ENCODE data around the gene ZBTB2.
A peak's percentile ranks its signal among the peaks of the same experiment; 100 is the strongest.
"Not testable (repeated sequence)": the region's sequence is repeated elsewhere in the genome, so short reads cannot be mapped to it uniquely, and the experiment has no call there.

Gene ZBTB2

DNA sequence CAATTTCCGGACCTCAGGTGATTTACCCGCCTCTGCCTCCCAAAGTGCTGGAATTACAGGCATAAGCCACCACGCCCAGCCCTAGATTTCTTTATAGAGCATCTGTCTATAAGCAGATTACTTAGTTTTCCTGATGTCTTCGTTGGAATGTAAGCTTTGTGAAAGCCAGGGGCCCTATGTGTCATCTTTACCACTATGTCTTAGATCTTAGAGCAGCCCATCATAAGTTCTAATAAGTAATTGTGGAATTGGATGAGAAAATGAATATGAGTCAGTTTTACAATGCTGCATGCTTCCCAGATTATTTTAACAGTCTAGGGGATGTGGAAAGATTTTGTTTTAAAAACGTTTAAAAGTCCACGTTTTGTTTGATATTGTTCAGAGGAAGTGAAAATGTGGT, 9.1 kb upstream of the ZBTB2 start:
- DNase-seq, result no peak

DNA sequence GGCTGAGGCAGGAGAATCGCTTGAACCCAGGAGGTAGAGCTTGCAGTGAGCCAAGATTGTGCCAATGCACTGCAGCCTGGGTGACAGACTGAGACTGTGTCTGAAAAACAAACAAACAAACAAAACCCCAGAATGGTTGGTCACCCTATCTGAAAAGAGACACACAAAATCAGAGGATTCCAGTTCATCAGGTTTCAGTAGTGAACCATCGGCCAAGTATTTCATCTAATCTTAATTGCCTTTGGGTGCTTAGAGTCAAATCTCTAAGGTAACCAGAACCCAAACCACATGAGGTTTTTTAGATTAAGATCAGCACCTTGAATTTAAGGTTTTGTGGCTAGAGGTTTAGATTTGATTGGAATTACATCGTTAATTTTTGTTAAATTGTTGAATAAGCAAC, 8.3 kb upstream of the ZBTB2 start:
- DNase-seq, result no peak

DNA sequence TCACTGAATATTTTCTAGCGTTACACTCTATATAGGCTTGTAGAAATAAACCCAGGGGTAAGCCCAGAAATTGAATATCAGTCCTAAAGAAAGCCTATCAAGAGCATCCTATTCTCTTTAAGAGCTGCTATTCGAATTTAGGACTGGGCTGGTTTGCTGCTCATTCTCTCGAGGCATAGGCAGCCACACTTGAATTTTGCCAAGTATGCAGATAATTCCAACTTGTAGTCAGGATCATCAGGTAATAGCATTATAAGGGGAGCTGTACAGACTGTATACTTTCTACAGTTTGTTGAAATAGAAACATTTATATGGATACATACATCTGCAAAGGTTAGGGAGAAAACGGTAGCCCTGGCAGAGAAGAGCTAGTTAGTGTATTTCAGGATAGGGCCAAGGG, 2.1 kb upstream of the ZBTB2 start:
- DNase-seq, result no peak

DNA sequence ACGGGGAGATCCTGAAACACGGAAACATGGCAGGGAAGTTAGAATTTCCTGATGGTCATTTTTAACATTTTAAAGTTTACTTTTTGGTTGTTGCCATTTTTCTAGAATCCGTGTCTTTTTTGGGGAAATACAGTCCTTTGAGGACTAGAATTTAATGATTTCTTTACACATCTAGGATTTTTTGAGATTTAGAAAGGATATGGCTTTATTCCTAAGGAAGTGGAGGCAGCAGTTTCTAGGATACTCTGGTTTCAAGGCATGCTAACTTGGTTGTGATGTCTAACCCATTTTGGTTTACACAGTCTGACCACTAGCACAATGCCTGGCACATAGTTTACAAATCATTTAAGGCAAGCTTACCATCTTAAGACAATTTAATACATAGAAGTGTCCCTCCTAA, 1.1 kb upstream of the ZBTB2 start:
- no peak for DNase-seq

DNA sequence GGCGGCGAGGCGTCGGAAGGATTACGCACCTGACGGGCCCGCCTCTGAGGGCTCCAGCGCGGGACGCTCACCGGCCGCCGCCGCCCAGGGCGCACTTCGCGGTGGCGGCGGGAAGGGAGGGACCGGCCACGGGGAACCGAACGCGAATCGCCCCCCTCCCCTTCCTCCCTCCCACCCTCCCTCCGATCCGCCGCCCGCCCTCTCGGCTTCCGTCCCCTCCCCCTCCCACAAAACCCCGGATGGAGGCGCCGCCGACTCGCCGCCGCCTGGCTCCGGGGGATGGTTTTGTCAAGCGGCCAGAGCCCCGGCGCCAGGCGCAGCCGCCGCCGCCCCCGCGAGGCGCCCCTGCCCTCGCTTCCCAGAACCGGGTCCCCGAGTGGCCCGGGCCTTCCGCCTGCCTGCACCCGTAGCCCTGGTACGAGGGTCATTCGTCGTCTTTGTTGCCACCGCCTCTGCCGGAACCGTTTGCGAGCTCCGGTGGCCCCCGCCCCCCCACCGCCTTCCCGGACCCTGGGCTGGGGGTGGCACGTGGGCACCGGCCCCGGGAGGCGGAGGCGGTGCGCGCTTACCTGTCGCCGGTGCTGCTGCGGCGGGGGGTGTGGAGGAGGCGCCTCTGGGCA, 398 bp downstream of the ZBTB2 start:
- no peak for DNase-seq

DNA sequence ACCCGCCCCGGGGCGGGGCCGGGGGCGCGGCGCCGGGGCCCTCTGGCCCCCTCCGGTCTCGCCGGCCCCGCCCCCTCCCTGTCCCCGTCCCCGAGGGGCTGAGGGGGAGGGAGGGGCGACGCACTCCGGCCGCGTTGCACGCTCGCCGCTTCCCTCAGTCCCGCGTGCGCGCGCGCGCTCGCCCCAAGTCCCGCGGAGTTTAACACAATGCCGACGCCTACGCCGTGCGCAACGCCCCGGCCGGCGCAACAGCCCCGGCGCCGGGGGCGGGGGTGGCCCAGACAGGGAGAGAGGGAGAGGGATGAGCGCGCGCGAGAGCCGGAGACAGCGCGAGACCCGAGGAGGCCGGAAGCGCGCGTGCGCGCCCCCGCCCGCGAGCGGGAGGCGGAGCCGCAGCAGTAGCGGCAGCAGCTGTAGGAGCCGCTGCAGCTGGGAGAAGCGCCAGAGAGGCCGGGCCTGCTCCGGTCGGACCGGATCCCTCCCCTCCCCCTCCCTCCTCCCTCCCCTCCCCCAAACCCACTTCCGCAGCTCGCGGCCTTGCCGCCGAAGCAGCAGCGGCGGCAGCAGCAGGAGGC, 996 bp downstream of the ZBTB2 start:
- DNase-seq, result peak; percentile 98

DNA sequence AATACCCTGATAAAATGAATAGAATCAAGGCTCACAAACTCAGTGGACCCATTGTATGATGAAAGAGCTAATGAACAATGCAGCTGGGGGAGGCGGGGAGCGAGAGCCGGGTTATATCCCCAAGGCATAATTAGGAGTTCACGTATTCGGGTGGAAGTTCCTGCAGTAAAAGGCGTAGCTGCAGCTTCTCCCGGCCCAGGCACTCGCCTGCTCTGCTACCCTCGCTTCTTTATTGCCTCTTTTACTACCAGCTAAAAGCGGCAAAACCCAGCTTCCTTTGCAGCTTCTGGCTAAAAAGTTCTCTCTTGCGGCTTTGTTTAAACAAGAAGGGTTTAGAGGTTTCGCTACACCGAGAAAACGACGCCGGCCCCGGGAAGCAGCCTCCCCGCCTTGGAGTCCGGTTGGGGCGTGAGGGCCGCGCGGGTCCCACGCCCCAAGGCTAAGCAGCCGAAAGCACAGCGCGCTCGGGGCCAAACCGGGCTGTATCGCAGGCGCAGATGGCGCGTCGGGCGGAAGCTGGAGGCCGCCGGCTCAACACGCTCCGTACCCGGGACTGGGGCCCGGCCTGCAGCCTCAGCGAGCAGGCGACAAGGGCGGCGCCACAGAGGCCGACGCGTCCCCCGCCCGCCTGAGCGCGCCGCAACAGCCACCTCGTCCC, 1.6 kb downstream of the ZBTB2 start:
- peak; percentile 43 for DNase-seq

DNA sequence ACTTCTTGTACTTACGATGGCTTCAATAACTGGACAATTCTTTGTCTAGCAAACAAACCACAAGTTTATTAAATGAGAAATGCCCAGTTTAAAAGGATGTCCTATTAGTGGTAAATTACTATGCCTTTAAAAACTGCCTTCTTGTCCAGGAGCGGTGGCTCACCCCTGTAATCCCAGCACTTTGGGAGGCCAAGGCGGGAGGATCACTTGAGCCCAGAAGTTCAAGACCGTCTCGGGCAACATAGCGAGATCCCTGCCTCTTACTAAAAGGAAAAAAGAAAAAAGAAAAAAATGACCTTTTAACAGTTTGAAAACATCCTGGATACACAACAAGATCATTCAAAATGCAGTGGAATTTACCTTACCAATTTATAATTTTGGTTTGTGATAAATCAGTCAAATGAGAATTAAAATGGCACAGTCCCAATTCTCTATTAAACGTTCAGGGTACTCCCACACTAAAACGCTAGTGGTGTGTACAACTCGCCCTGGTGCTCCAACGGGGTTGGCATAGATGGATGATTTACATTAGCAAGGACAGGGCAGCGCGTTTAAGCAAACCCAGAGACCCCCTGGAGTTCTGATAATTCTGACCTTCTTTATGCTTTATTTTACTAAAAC, 2.3 kb downstream of the ZBTB2 start:
- DNase-seq, result no peak

DNA sequence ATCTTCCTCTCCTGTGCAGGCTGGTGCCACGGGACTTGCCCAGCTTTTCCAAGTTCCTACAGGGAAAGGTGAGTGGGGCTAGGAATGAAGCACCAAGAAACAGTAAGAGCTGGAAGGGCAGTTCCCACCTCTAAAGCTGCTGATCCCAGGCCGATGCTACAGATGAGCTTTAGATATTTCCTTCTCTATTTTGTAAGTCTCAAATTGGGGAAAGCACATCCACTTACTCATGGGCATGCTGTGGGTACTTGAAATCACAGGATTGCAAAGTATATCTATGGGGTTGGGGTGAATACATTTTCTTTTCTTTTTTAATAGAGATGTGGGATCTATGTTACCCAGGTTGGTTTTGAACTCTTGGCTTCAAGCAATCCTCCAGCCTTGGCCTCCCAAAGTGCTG, 3.1 kb downstream of the ZBTB2 start:
- DNase-seq, result no peak

DNA sequence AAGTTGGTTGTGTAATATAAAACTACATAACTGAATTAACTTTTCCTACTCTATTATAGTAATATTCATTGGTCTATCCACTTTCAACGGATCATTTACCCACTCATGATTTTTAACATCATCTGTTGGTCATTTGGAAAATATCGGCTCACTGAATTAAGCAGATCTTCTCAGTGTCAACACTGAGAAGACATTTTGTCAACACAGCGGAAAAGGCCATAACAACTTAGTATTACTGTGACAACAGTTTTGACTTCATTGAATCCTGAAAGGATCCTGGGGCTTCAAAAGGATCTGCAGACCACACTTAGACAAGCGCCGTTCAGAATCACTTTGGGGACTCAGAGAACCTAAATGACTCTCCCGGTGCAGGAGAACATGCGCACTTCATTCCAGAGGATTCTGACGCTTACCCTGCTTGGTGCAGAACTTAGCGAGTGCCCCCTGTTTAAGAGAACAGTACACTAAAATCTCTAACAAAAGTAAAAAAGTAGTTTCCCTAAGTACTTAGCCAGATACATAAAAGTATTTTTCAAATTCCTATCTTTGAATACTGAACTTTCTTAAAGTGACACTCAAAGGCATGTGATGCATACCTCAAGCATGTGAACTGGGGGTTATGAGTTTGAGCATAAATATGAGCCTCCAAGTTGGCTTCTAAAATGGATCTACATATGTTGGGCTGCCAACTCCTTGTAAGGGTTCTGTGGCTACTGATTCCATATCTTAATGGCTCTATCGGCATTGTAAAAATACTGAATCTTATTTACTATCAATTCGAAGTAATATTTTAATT, 4.0 kb downstream of the ZBTB2 start:
- no peak for DNase-seq

DNA sequence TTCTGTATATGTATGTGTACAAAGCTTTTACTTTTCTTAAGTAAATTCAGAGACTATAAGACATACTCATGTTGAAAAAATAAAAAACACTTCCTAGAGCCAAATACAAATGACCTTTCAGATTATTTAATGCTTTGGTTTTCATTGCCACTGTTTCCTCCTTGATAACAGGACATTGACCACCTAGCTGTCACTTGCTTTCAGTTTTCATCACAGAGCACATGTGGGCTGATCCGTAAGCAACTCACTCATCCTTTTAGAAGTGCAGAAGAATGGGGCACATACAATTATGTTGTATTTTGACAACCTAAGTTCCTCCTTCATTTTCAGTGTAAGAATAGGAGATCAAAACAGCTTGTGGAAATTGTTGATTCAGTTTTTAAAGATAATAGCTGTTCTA, 6.2 kb downstream of the ZBTB2 start:
- DNase-seq, result no peak

DNA sequence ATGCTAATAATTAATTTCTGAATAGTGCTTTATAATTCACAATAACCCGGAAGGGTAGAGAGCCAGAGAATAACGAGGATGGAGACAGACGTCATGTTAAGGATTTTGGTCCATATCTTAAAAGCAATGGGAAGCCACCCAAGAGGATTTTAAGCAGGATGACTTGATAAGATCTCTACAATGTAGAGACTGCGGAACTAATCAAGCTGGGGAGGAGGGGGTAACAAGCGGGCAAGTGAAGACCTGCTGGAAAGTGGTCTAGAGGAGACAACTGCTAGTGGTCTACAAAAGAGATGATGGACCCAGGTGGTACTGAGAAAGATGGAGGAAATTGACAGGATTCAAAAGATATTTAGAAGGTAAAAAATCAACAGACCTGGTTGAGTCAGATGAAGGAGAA, 7.2 kb downstream of the ZBTB2 start:
- DNase-seq, result no peak

DNA sequence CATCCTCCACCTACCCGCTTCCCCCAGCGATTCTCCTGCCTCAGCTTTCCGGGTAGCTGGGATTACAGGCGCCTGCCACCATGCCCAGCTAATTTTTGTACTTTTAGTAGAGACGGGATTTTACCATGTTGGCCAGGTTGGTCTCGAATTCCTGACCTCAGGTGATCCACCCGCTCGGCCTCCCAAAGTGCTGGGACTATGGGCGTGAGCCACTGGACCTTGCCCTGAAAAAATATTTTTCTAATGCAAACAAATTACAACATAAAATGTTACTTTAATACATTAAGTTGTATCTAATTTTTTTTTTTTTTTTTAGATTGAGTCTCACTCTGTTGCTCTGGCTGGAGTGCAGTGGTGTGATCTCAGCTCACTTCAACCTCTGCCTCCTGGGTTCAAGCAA, 8.7 kb downstream of the ZBTB2 start:
- not testable (repeated sequence) for DNase-seq

DNA sequence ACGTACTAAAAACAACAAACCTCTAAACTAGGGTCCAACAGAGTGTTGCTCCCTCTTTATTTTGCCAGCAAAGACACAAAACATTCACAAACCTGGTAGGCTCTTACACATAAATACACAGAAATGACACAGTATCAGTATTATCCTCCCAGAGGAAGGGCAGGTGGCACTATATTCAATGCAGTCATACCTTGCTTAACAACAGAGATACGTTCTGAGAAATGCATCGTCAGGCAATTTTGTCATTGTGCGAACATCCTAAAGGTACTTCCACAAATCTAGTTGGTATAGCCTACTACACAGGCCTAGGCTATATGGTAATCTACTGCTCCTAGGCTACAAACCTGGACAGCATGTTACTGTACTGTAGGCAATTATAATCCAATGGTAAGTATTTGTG, 9.6 kb downstream of the ZBTB2 start:
- no peak for DNase-seq

DNA sequence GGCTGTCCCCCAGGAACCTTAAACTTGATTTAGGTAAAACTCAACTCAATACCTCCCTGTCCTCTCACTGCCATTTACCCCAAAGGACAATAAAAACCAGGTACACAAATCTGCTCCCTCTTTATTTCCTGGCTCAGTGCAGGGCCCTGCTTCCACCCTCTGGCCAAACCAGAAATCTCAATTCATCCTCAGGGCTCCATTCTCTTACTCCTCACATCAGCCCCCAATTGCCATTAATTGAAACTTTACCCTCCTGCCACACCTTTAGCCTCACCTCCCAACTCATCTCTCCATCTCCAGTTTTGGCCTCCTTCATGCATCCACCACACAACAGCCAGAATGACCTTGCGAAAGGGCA, 10.5 kb downstream of the ZBTB2 start:
- no peak for DNase-seq

DNA sequence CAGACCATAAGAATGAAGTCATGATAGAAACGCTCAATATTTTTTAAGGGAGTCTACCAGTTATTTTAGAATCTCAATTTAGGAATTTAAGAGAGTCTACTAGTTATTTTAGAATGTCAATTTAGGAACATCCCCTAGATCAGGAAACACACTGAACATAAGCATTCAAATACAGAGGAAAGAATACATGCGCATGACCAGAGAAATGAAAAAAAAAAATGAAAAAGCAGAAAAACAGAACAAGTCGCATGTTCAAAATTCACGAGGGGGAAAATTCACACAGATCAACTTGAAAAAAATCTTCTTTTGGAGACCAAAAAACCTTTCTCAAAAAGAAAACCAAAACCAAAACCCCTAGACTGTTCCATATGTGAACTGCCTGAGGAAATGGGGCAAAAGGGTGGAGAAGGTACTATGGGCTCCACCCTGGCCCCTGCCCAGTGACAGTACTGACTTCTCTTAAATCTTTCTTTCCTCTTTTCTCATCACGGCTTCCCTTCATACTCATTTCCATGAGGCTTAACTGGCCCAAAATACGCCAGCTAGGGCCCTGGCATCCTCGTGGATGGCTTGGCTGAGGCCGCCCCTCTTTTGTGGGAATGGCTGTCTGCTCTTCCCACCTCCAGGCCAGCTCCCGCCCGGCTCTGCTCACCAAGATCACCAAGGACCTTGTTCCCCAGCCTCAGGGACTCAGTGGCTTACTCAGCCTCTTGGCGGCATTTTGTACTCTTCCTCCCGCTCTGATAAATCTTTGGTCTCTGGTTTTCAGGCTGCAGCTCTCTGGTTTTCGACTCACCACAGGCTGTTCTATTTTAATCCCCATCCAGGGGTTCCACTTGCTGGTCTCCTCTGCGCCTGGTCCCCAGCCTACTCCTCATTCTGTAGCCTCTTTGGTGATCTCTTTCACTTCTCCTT, 11.2 kb downstream of the ZBTB2 start:
- no peak for DNase-seq

DNA sequence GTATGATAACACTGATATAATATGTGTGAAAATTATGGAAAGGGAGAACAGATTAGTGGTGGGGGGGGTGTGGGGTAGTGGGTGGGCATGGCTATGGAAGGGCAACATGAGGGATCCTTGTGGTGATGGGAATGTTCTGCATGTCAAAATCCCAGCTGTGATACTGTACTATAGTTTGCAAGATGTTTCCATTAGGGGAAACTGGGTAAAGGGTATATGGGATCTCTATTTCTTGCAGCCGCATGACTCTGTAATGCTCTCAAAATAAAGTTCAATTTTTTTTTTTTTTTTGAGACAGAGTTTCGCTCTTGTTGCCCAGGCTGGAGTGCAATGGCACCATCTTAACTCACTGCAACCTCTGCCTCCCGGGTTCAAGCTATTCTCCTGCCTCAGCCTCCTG, 14.3 kb downstream of the ZBTB2 start:
- no peak for DNase-seq

DNA sequence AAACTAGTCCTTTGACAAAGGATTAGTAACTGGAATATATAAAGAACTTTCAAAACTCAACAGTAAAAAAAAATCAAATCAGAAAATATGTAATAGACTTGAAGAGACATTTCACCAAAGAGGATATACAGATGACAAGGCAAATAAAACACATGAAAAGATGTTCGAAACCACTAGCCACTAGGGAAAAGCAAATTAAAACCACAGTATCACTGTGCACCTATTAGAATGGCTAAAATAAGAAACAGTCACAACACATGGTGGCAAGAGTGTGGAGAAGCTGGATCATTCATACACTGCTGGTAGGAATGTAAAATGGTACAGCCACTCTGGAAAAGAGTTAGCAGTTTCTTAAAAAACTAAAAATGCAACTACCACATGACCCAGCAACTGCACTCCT, 14.9 kb downstream of the ZBTB2 start:
- DNase-seq, result no peak

DNA sequence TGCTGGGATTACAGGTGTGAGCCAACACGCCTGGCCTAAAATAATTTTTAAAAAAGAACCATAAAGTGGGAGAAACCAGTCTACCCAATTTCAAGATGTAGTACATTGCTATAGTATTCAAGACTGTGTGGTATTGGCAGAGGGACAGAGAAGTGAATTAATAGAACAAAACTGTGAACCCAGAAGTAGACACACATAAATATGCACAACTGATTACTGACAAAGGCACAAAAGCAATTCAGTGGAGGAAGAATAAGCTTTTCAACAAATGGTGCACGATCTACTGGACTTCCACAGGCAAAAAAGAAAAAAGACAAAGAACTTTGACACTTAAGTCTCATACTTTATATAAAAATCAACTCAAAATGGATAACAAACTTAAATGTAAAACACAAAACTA, 15.5 kb downstream of the ZBTB2 start:
- no peak for DNase-seq

DNA sequence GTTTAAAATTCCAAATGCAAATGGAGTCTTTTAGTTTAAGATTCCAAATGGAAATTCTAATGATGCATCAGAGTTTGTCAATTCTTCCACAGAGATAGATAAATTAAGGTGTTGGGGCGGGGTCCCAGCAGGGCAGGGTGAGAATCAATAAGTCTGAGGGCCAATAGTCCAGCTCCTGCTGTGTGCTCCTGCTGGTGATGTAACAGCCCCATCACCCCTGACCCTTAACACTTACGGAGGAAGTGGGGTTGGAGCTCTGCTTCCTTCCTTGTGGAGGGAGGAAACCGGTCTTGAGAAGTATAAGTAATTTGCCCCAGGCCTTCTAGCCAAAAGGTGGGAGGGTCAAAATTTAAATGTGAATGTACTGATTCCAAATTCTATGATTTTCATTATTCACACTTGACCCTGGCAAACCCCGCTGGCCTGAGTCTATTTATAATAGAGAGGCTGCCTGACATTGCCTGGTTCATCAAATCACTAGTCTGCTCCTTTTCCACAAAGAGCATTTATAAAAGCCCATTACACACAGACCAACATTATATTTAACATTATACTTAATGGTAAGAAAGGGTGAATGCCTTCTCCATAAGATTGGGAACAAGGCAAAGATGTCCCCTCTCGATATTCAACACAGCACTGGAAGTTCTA, 17.2 kb downstream of the ZBTB2 start:
- no peak for DNase-seq

DNA sequence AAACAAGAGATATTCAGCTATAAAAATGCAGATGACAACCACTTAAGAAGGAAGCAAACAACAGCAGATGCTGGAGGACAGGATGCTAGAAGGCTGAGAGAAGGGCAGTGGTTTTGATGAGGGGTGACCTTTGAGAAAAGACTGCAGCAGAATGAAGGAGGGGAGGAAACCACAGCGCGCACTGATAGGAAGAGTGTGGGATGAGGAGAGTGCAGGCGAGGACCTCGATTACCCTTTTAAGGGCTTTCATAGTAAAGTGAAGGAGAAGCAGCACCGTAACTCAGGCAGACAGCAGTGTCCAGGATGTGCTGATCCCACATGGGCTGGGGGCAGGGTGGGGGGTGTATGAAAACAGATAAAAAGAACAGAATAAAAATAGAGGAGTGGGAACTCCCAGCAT, 19.2 kb downstream of the ZBTB2 start:
- no peak for DNase-seq

DNA sequence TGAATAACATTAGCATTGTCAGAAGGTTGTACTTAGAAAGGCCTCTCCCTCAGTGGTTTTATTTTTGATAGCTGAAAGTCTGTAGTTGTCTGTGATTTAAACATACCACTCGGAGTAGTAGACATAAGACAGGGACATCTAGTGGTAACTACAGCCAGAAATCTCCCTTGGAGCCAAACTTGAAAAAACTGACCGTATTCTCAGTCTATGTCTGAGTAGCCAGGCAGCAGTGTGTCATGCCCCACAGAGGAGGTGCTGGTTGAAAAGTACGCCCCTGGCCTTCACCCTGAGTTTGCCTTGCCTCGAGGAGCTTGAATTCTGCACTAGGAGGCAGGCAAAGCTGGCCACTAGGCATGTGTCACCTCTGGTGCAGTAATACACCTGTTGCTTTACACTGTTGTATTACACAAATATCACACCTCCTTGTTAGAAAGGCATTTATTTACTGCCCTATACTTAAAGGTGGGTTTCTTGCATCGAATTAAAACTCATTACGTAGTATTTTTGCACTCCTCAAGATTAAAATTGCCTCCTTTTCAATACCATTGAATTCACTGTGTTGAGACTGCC, 20.8 kb downstream of the ZBTB2 start:
- DNase-seq, result no peak

All from DMS153 (cell line).